Measurements from ENCODE around the gene GLYAT.

GLYAT gene

GRCh38 chr11:58731819-58732218 is at the start of gene GLYAT:
Gene GLYAT, minus strand, starts transcription at chr11:58731943. Its CDS starts 7,447 bp downstream, at chr11:58724496.
- DNase-seq: no peak

GRCh38 chr11:58781345-58781744 is 49.6 kb upstream of the GLYAT start:
- DNase-seq: no peak

GRCh38 chr11:58780578-58780977 is 48.8 kb upstream of the GLYAT start:
- DNase-seq: no peak

- no peak for DNase-seq
Observed at GRCh38 chr11:58776891-58777710, 45.4 kb upstream of the GLYAT start.

GRCh38 chr11:58775066-58775708 is 43.4 kb upstream of the GLYAT start:
- DNase-seq: no peak

- DNase-seq: no peak
Observed at GRCh38 chr11:58774164-58774593, 42.4 kb upstream of the GLYAT start.

GRCh38 chr11:58773337-58773736 is 41.6 kb upstream of the GLYAT start:
- no peak for DNase-seq

- no peak for DNase-seq
Observed at GRCh38 chr11:58772329-58773285, 40.9 kb upstream of the GLYAT start.

- DNase-seq: no peak
Observed at GRCh38 chr11:58771458-58771855, 39.7 kb upstream of the GLYAT start.

- no peak for DNase-seq
Observed at GRCh38 chr11:58770627-58771457, 39.1 kb upstream of the GLYAT start.

GRCh38 chr11:58770166-58770565 is 38.4 kb upstream of the GLYAT start:
- no peak for DNase-seq

GRCh38 chr11:58769308-58769707 is 37.6 kb upstream of the GLYAT start:
- DNase-seq: no peak

GRCh38 chr11:58768137-58768536 is 36.4 kb upstream of the GLYAT start:
- DNase-seq: no peak

GRCh38 chr11:58765078-58765477 is 33.3 kb upstream of the GLYAT start:
- no peak for DNase-seq

GRCh38 chr11:58763120-58763490 is 31.4 kb upstream of the GLYAT start:
- no peak for DNase-seq

- DNase-seq: no peak
Observed at GRCh38 chr11:58762284-58763119, 30.8 kb upstream of the GLYAT start.

- no peak for DNase-seq
Observed at GRCh38 chr11:58757439-58757838, 25.7 kb upstream of the GLYAT start.

GRCh38 chr11:58745705-58746364 is 14.1 kb upstream of the GLYAT start:
- DNase-seq: no peak

- no peak for DNase-seq
Observed at GRCh38 chr11:58744988-58745704, 13.4 kb upstream of the GLYAT start.

All from CD4-positive, alpha-beta T cell treated with Interleukin-17A for 4 hours (primary cell).